GM18951 (cell line): ENCODE results near the gene RGL1.
"Not testable (repeated sequence)": the region's sequence is repeated elsewhere in the genome, so short reads cannot be mapped to it uniquely, and the experiment has no call there.

ENCODE experiments used
- POLR2A ChIP-seq: IDR thresholded peaks from 4 replicates; pipeline ENCODE4 v1.6.1; 2011; ENCODE audit warnings: mild to moderate bottlenecking; ENCODE audit not compliant: insufficient read length, insufficient read depth; ENCODE audit errors: extremely low read depth
- in situ Hi-C: fragments of 300-500 bp; cut with MboI; formaldehyde crosslinking; loops from one replicate; pipeline ENCODE4 v1.12.0; 2022; ENCODE audit warnings: low sequenced_read_pairs, mixed read lengths, inconsistent platforms; ENCODE audit not compliant: unreplicated experiment

Gene RGL1

GRCh38 chr1:183804916-183805841 is at the start of gene RGL1:
TSS of gene RGL1 (plus strand) at chr1:183805120. CDS start at chr1:183805298, 178 bp downstream.
- in situ Hi-C loops, result no loop called here
- peak; percentile 79 for TF ChIP-seq POLR2A

GRCh38 chr1:183756326-183756725 is 48.6 kb upstream of the RGL1 start:
- TF ChIP-seq POLR2A, result no peak
- in situ Hi-C loops, result no loop called here

- no peak for TF ChIP-seq POLR2A
- in situ Hi-C loops, result no loop called here
Observed at GRCh38 chr1:183757061-183757460, 47.9 kb upstream of the RGL1 start.

- no peak for TF ChIP-seq POLR2A
- in situ Hi-C loops, result no loop called here
Observed at GRCh38 chr1:183758913-183759312, 46.0 kb upstream of the RGL1 start.

GRCh38 chr1:183760661-183761060 is 44.3 kb upstream of the RGL1 start:
- no peak for TF ChIP-seq POLR2A
- in situ Hi-C loops, result no loop called here

- in situ Hi-C loops, result no loop called here
- TF ChIP-seq POLR2A, result no peak
Observed at GRCh38 chr1:183761871-183762270, 43.0 kb upstream of the RGL1 start.

- in situ Hi-C loops, result not testable (repeated sequence)
Observed at GRCh38 chr1:183762856-183763255, 42.1 kb upstream of the RGL1 start.

- in situ Hi-C loops, result no loop called here
- no peak for TF ChIP-seq POLR2A
Observed at GRCh38 chr1:183764981-183765380, 39.9 kb upstream of the RGL1 start.

- no peak for TF ChIP-seq POLR2A
- in situ Hi-C loops, result no loop called here
Observed at GRCh38 chr1:183769956-183770815, 34.7 kb upstream of the RGL1 start.

- TF ChIP-seq POLR2A, result no peak
Observed at GRCh38 chr1:183770816-183771128, 34.1 kb upstream of the RGL1 start.

GRCh38 chr1:183773482-183774274 is 31.2 kb upstream of the RGL1 start:
- no peak for TF ChIP-seq POLR2A
- in situ Hi-C loops, result no loop called here

More at GRCh38 chr1:183770816-183771128, 34.1 kb upstream of the RGL1 start:
- in situ Hi-C loops, result no loop called here

GRCh38 chr1:183774938-183775337 is 30.0 kb upstream of the RGL1 start:
- in situ Hi-C loops, result no loop called here
- no peak for TF ChIP-seq POLR2A

- in situ Hi-C loops, result no loop called here
- TF ChIP-seq POLR2A, result no peak
Observed at GRCh38 chr1:183776731-183777130, 28.2 kb upstream of the RGL1 start.

GRCh38 chr1:183777328-183777727 is 27.6 kb upstream of the RGL1 start:
- in situ Hi-C loops, result no loop called here
- TF ChIP-seq POLR2A, result no peak
